Coronary artery (tissue), 2 donors: Measurements from ENCODE around the gene CD200R1.

Source experiments
- DNase-seq: peaks from one replicate; pipeline ENCODE4 v3.0.0-alpha.2; 2017; ENCODE audit warnings: low spot score
- H3K27ac ChIP-seq, 2 donors: fragments of 200-600 bp; sonication (generic); one replicate each; pipeline ENCODE4 v1.5.1; 2016 to 2019
- H3K4me3 ChIP-seq: fragments of 200-600 bp; sonication (generic); 2 replicates; pipeline ENCODE4 v1.5.1; 2016; ENCODE audit warnings: mild to moderate bottlenecking, moderate library complexity
- TF ChIP-seq, protein P1 (sequence below): fragments of 200-600 bp; sonication (generic); IDR thresholded peaks from one replicate; pipeline ENCODE4 v1.5.1; 2019; ENCODE audit warnings: antibody characterized with exemption

The CD200R1 gene

DNA sequence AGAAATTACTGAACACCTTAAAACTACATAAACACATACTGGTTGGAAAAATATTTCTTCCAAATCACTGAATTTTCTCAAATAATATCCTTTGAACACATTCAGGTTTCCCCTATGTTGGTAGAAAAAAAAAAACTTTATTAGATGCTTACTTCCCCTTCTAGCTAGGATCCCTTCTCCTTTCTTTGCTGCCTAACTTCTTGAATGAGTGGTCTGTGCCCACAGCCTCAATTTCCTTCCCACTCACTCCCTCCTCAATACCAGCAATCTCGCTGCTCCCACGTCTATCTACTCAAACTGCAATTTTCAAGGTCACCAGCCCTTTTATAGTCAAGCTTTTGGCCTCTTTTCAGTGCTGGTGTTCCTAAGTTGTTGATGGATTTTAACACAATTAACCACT is 8.3 kb downstream of the CD200R1 start:
- H3K27ac ChIP-seq: no peak overlapping the region
- TF ChIP-seq, protein P1, sequence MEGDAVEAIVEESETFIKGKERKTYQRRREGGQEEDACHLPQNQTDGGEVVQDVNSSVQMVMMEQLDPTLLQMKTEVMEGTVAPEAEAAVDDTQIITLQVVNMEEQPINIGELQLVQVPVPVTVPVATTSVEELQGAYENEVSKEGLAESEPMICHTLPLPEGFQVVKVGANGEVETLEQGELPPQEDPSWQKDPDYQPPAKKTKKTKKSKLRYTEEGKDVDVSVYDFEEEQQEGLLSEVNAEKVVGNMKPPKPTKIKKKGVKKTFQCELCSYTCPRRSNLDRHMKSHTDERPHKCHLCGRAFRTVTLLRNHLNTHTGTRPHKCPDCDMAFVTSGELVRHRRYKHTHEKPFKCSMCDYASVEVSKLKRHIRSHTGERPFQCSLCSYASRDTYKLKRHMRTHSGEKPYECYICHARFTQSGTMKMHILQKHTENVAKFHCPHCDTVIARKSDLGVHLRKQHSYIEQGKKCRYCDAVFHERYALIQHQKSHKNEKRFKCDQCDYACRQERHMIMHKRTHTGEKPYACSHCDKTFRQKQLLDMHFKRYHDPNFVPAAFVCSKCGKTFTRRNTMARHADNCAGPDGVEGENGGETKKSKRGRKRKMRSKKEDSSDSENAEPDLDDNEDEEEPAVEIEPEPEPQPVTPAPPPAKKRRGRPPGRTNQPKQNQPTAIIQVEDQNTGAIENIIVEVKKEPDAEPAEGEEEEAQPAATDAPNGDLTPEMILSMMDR: no peak
- H3K4me3 ChIP-seq: no peak overlapping the region
- DNase-seq: no peak

DNA sequence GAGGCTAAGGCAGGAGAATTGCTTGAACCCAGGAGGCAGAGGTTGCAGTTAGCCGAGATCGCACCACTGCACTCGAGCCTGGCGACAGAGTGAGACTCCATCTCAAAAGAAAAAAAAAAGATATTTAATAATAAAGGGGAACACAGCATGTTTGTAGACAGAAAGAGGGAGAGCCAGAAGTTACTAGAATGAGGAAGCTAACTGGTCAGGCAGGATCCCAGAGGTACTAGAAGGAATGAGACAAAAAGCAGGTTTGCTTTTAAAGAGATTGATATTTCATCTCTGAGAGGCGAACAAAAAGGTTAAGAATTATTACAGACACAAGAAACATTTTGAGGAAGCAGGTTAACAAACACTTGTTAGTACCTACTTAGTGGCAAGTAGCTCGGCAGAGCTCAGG is 9.2 kb downstream of the CD200R1 start:
- Histone ChIP-seq H3K27ac (no peak overlapping the region), H3K4me3 (no peak overlapping the region)
- no peak for DNase-seq
- TF ChIP-seq, protein P1: no peak

DNA sequence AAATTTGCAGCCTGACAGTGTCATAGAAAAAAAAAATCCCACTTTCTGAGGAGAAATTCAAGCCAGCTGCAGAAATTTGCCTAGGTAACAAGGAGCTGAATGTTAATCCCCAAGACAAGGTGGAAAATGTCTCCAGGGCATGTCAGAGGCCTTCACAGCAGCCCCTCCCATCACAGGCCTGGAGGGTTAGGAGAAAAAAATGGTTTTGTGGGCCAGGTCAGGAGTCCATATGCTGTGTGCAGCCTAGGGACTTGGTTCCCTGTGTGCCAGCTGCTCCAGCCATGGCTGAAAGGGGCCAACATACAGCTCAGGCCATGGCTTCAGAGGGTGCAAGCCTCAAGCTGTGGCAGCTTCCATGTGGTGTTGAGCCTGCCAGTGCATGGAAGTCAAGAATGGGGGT is 11.2 kb downstream of the CD200R1 start:
- DNase-seq: no peak
- H3K4me3 ChIP-seq: no peak overlapping the region
- no peak overlapping the region for H3K27ac ChIP-seq
- TF ChIP-seq, protein P1: no peak

DNA sequence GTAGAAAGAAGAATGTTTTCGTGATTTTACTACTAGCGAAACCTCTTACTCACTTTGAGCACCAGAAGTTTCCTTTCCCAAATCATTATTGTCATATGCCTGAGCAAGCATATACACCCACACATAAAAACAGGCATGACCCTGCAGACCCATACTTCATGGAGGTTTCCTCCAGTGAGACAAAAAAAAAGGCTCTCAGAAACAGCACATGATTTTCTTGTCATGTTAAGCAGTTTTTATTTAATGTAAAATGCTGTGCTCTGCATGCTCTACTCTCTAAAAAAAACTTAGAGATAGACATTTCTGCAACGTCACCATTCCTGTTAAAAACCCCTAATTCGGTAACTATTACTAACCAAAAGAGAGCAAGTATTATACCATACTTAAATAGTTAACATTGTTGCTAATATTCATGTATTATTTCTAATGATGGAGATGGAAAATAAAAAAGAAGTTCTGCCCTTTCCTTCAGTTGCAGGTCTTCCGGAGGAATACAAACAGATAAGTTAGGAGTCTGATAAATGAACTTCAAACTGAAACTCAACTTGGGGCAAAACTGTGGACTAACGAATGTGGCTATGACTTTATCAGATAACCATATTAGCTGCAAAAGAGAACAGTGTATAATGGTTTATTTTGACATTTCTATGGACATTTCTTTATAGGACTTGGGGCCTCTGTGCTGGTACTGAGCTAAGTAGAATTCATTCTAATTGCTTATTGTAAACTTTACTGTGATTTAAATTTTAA is 15.9 kb downstream of the CD200R1 start:
- Histone ChIP-seq H3K27ac (no peak overlapping the region), H3K4me3 (peak overlapping the region; percentile 5)
- TF ChIP-seq, protein P1: no peak
- no peak for DNase-seq

DNA sequence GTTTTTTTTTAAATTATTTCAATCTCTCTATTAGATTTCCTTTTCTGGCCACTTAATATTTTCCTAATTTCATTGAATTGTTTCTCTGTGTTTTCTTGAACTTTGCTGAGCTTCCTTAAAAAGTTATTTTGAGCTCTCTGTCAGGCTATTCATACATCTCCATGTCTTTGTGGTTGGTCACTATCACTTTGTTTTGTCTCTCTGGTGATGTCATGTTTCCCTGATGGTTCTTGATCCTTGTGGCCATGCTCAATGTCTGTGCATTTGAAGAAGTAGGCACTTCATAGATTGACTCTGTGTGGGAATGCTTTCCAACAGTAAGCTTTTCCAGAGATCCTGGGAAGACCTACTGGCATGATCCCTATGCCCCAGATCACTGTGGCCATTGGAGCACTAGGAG is 18.6 kb downstream of the CD200R1 start:
- DNase-seq: no peak
- Histone ChIP-seq H3K4me3 (no peak overlapping the region), H3K27ac (no peak overlapping the region)
- TF ChIP-seq, protein P1: no peak

DNA sequence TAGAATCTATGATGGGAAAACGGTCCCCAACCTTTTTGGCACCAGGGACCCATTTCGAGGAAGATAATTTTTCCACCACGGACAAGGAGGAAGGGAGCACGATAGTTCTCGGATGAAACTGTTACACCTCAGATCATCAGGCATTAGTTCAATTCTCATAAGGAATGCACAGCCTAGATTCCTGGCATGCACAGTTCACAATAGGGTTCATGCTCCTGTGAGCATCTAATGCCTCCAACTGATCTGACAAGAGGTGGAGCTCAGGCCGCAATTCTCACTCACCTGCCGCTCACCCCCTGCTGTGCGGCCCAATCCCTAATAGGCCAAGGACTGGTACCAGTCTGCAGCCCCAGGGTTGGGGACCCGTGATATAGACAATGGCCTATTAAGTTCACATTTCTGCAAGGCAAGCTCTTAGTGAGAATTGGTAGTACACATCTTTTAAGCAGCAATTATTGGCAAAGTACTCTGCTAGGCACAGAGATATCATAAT is 26.5 kb downstream of the CD200R1 start:
- no peak overlapping the region for H3K4me3 ChIP-seq
- no peak for DNase-seq
- TF ChIP-seq, protein P1: no peak
- no peak overlapping the region for H3K27ac ChIP-seq
